ENCODE results near the gene ZMYND15. TPM values are rescaled to one million over a fixed set of nuclear protein-coding genes. Genes with fewer than 3 reads are reported as not detected.

The ZMYND15 gene
- total and polyA plus RNA-seq, 2 of the 13 experiments (the other 11 are each of a cell fraction or from before 2014, with no cell fraction given), result 0.24 to 2.7 TPM

- TF ChIP-seq TIGD3 (CRISPR knock-in tag; IDR thresholded peaks at IDR 0.05; ENCODE audit: borderline replicate concordance) (no peak), ZNF704 (CRISPR knock-in tag; IDR thresholded peaks at IDR 0.05; ENCODE audit: borderline replicate concordance) (no peak), ZNF776 (CRISPR knock-in tag; IDR thresholded peaks at IDR 0.05) (no peak), ZNF3 (CRISPR knock-in tag; IDR thresholded peaks at IDR 0.05) (no peak), NCOA5 (CRISPR knock-in tag; IDR thresholded peaks at IDR 0.05) (no peak), E2F2 (CRISPR knock-in tag; IDR thresholded peaks at IDR 0.05; ENCODE audit: borderline replicate concordance) (no peak), ELF1 (CRISPR knock-in tag; IDR thresholded peaks at IDR 0.05) (no peak; the same call in 1 of the 2 replicates), HMG20A (CRISPR knock-in tag; IDR thresholded peaks at IDR 0.05; ENCODE audit: borderline replicate concordance) (peak; percentile 77; the same call in 1 of the 2 replicates), ZNF777 (CRISPR knock-in tag; IDR thresholded peaks at IDR 0.05) (no peak), XBP1 (CRISPR knock-in tag; IDR thresholded peaks at IDR 0.05) (no peak; the same call in 1 of the 2 replicates), KLF16 (CRISPR knock-in tag; IDR thresholded peaks at IDR 0.05) (peak in 1 of 2 experiments; percentile 38; a peak in 1 of 4 replicates), THAP11 (CRISPR knock-in tag; IDR thresholded peaks at IDR 0.05) (peak; percentile 72; the same call in 1 of the 2 replicates), ZSCAN12 (CRISPR knock-in tag; IDR thresholded peaks at IDR 0.05) (no peak), ZNF430 (CRISPR knock-in tag; IDR thresholded peaks at IDR 0.05) (peak; percentile 78; the same call in 1 of the 2 replicates), FOXJ3 (CRISPR knock-in tag; IDR thresholded peaks at IDR 0.05; ENCODE audit: borderline replicate concordance) (peak; percentile 83; the same call in 1 of the 2 replicates), SNAPC4 (CRISPR knock-in tag; IDR thresholded peaks at IDR 0.05) (0 out of 2 replicates have a peak, but pooled peaks have one; percentile 25), ZNF567 (CRISPR knock-in tag; IDR thresholded peaks at IDR 0.05; ENCODE audit: borderline replicate concordance) (no peak), ZNF546 (CRISPR knock-in tag; conservative IDR thresholded peaks at IDR 0.05) (no peak), PITX1 (CRISPR knock-in tag; IDR thresholded peaks at IDR 0.05) (peak; percentile 96), PAWR (CRISPR knock-in tag; IDR thresholded peaks at IDR 0.05; ENCODE audit: borderline replicate concordance) (no peak), SALL1 (CRISPR knock-in tag; IDR thresholded peaks at IDR 0.05) (peak; percentile 96), TCF7L2 (IDR thresholded peaks at IDR 0.05; ENCODE audit: low read depth, low read length) (no peak), RBAK (CRISPR knock-in tag; IDR thresholded peaks at IDR 0.05) (no peak), HOXD1 (CRISPR knock-in tag; IDR thresholded peaks at IDR 0.05) (peak; percentile 92)
These were observed 20.2 kb downstream of the ZMYND15 start (continued) for GRCh38 chr17:4759776-4760236.
